Mammary epithelial cell (primary cell): ENCODE measurements around the gene LBH.

Experiments used
- CTCF ChIP-seq, 2 donors: IDR thresholded peaks in 1 of 2; conservative IDR thresholded peaks in 1 of 2; 2 replicates each; pipeline ENCODE4 v1.5.1; 2011 to 2012; ENCODE audit warnings: inconsistent platforms in 2 of 2, low read length in 2 of 2, mild to moderate bottlenecking in 2 of 2, control low read depth in 1 of 2, low read depth in 1 of 2; ENCODE audit not compliant: insufficient read depth in 1 of 2; ENCODE audit errors: extremely low read depth in 1 of 2
- EZH2 ChIP-seq: IDR thresholded peaks from 2 replicates; pipeline ENCODE4 v1.6.1; 2012; ENCODE audit warnings: low read length, inconsistent platforms, borderline replicate concordance

GRCh38 chr2:30255026-30255425, 23.7 kb downstream of the LBH start:
- no peak for TF ChIP-seq EZH2
- no peak for TF ChIP-seq CTCF (conservative IDR thresholded peaks at IDR 0.05 in 1 of 2, IDR thresholded peaks at IDR 0.05 in 1 of 2; ENCODE audit: extremely low read depth in 1 of 2, insufficient read depth in 1 of 2, low read depth in 1 of 2, low read length in 2 of 2)
